Right lobe of liver (tissue), 6 donors: ENCODE measurements around the gene LYZ. TPM values are rescaled to one million over a fixed set of nuclear protein-coding genes. Genes with fewer than 3 reads are reported as not detected.

Experiments
- ATAC-seq, 4 donors: fragments of 200-7000 bp; cut with Tn5 transposase; one replicate each; pipeline ENCODE4 v1.9.1; 2020; ENCODE audit warnings: mild to moderate bottlenecking in 4 of 4, moderate library complexity in 4 of 4
- DNase-seq, 3 donors: peaks; one replicate each; pipeline ENCODE4 v3.0.0-alpha.2; 2020
- H3K27ac ChIP-seq, 3 donors: fragments of 200-600 bp; one replicate each; pipeline ENCODE4 v1.8.0; 2022
- H3K27me3 ChIP-seq, 2 donors: fragments of 200-600 bp; one replicate each; pipeline ENCODE4 v1.8.0; 2022
- H3K36me3 ChIP-seq, 4 donors: fragments of 200-600 bp; sonication (generic) in 1 of 4; one replicate each; pipeline versions ENCODE4 v1.5.1 to v1.8.0; 2017 to 2022; ENCODE audit warnings: control low read depth in 1 of 4
- H3K4me1 ChIP-seq, 4 donors: fragments of 200-600 bp; sonication (generic) in 1 of 4; one replicate each; pipeline versions ENCODE4 v1.5.1 to v1.8.0; 2017 to 2022; ENCODE audit warnings: control low read depth in 1 of 4
- H3K4me3 ChIP-seq, 3 donors: fragments of 200-600 bp; one replicate each; pipeline ENCODE4 v1.8.0; 2022
- H3K9me3 ChIP-seq, 4 donors: fragments of 200-600 bp; sonication (generic) in 1 of 4; one replicate each; pipeline versions ENCODE4 v1.5.1 to v1.8.0; 2017 to 2022; ENCODE audit warnings: control low read depth in 1 of 4
- CTCF ChIP-seq, 4 donors: fragments of 200-600 bp in 3 of 4; fragments of 450-650 bp in 1 of 4; IDR thresholded peaks; one replicate each; pipeline versions ENCODE4 v1.5.1 to v1.8.0; 2016 to 2022; ENCODE audit warnings: antibody characterized with exemption in 4 of 4, mild to moderate bottlenecking in 2 of 4
- POLR2A ChIP-seq: fragments of 450-650 bp; IDR thresholded peaks from one replicate; pipeline ENCODE4 v1.6.1; 2017; ENCODE audit warnings: antibody characterized with exemption, mild to moderate bottlenecking
- WGBS: methylation state at CpG from one replicate; pipeline ENCODE4 v1.1.6; 2018; ENCODE audit warnings: low coverage, low lambda C conversion rate; ENCODE audit not compliant: insufficient coverage; ENCODE audit errors: missing lambda C conversion rate; 5-methylcytosine and 5-hydroxymethylcytosine counted together
- intact Hi-C, 2 donors: fragments of 100-400 bp; cut with DNase I; formaldehyde crosslinking; loops; one replicate each; pipeline versions ENCODE4 v1.11.2 to v1.14.1; 2022
- long read RNA-seq: library from polyadenylated mRNA; unstranded; transcript quantifications from one replicate; pipeline ENCODE4 v2.0.0, GENCODE V29; 2019
- total RNA-seq, 6 experiments: library from RNA; depleted of rRNA in 2 of 6; stranded (reverse); fragments of >200 nt in 2 of 6; fragmentation: NEBNext Ultra II Directional in 3 of 6; extraction: Animal tissue kit (Norgen Biotek cat#: 25700) in 3 of 6; gene quantifications; one replicate each; pipeline versions ENCODE4 v1.1.0 to v1.2.4, GENCODE V29; 2016 to 2023
- donor health status: DM: no; HTN: yes; CAD: no.
- donor health status: DM: no; HTN: no; CAD: no.
- donor health status: DM: no; HTN: no; CAD: no.
- donor health status: DM: no; HTN: yes; CAD: no.
- donor health status: DM: no; HTN: yes; CAD: no.

Gene LYZ
- 10 to 100 TPM in 5 of 6 experiments, 1 to 10 TPM in 1; 3.5 to 69.9 (median 18.8) TPM for total RNA-seq
- long read RNA-seq, partial matches to known transcripts, result 1 of 1 reads
- long read RNA-seq, other reads (novel, unspliced or antisense), result 0 of 1 reads

- intact Hi-C loops, result no loop called here
- peak within 1 kb of the TSS in 2 of 3 donors; percentile 15 for H3K4me3 ChIP-seq
- peak; percentile 39 for TF ChIP-seq POLR2A
- TF ChIP-seq CTCF (IDR thresholded peaks at IDR 0.05), result no peak
- no peaks in the 10 kb centered on the region for H3K9me3 ChIP-seq
- peak within 1 kb of the TSS in 1 of 3 donors; percentile 12 for H3K27ac ChIP-seq
- peak; percentile 62 to 76 (median 71) for ATAC-seq
- H3K36me3 ChIP-seq, result no peaks in the 10 kb centered on the region
- 49% methylated on average over 3 of the region's 4 CpGs for WGBS
- peaks cover 0 to 41% (median 15%) of the 10 kb centered on the region in 4 donors for H3K4me1 ChIP-seq
- no peak for DNase-seq
- no peaks in the 10 kb centered on the region for H3K27me3 ChIP-seq
Measured at GRCh38 chr12:69348162-69348938, at the start of gene LYZ. Gene LYZ (plus strand): TSS chr12:69348381. CDS start chr12:69348409, 28 bp downstream.

- TF ChIP-seq POLR2A (no peak), CTCF (IDR thresholded peaks at IDR 0.05) (no peak)
- ATAC-seq, result no peak
Measured at GRCh38 chr12:69298947-69299346, 49.2 kb upstream of the LYZ start.

DNA sequence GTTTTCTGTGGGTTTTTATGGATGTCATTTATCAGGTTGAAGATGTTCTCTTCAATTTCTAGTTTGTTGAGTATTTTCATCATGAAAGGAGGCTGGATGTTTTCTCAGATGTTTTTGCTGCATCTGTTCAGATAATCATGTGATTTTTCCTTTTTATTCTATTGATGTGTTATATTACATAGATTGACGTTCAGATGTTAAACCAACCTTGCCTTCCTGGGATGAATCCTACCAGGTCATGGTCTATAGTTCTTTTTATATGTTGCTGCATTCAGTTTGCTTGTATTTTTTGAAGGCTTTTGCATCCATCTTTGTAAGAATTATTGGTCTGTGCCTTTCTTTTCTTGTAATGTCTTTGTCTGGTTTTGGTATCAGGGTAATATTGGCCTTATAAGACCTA, 43.9 kb upstream of the LYZ start:
- no peak for TF ChIP-seq CTCF (IDR thresholded peaks at IDR 0.05)
- no peak for TF ChIP-seq POLR2A
- Histone ChIP-seq H3K4me3 (no peak overlapping the region), H3K27me3 (no peaks in the 10 kb centered on the region), H3K4me1 (no peaks in the 10 kb centered on the region), H3K36me3 (no peaks in the 10 kb centered on the region), H3K9me3 (no peaks in the 10 kb centered on the region), H3K27ac (no peak overlapping the region)
- WGBS, result 89% methylated on average over 1 of the region's 1 CpG
- intact Hi-C loops, result no loop called here
- ATAC-seq, result no peak
- no peak for DNase-seq

More at GRCh38 chr12:69298947-69299346, 49.2 kb upstream of the LYZ start:
- 78% methylated on average over 2 of the region's 2 CpGs for WGBS
- Histone ChIP-seq H3K9me3 (no peaks in the 10 kb centered on the region), H3K36me3 (no peaks in the 10 kb centered on the region), H3K4me3 (no peak overlapping the region), H3K4me1 (no peaks in the 10 kb centered on the region), H3K27ac (no peak overlapping the region), H3K27me3 (no peaks in the 10 kb centered on the region)
- intact Hi-C loops, result loop anchor here in 1 of 2 donors (10.0 kb wide), 1 partner anchor 56 kb away; the partner anchor contains the start of gene YEATS4
- no peak for DNase-seq

DNA sequence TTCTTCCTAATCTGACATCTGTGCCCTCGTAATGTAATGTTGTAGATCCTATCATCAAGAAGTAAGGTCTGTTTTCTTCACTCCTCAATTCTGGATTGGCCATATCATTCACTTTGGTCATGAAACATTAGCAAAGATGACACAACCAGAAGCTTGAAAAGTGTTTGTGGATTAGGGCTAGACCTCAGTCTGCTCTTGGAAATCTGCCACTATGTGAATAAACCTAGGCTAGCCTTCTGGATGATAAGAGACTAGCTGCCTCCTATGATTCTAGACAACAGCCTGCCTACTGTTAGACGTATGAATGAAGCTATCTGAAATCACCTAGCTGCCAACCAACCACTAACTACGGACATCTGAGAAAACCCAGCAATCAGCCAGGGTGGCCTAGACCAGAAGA, 38.7 kb upstream of the LYZ start:
- Histone ChIP-seq H3K36me3 (no peaks in the 10 kb centered on the region), H3K4me1 (no peaks in the 10 kb centered on the region), H3K9me3 (no peaks in the 10 kb centered on the region), H3K27ac (no peak overlapping the region), H3K4me3 (no peak overlapping the region), H3K27me3 (no peaks in the 10 kb centered on the region)
- intact Hi-C loops, result no loop called here
- DNase-seq (no peak), ATAC-seq (peak in 1 of 4 donors; percentile 68)
- TF ChIP-seq POLR2A (no peak), CTCF (IDR thresholded peaks at IDR 0.05) (no peak)
- 56% methylated on average over 3 of the region's 3 CpGs for WGBS
